WTC11 (cell line): Measurements from ENCODE around the gene ARHGEF1.
"Not testable (repeated sequence)": the region's sequence is repeated elsewhere in the genome, so short reads cannot be mapped to it uniquely, and the experiment has no call there.

Source experiments
- CTCF ChIP-seq: fragments of 200-600 bp; IDR thresholded peaks from 2 replicates; pipeline ENCODE4 v1.8.0; 2022; ENCODE audit warnings: antibody characterized with exemption
- JUN ChIP-seq: sonication (generic); formaldehyde crosslinking; IDR thresholded peaks from 2 replicates; pipeline ENCODE4 v1.8.0; 2023; ENCODE audit warnings: mild to moderate bottlenecking, missing genetic modification reagents

DNA sequence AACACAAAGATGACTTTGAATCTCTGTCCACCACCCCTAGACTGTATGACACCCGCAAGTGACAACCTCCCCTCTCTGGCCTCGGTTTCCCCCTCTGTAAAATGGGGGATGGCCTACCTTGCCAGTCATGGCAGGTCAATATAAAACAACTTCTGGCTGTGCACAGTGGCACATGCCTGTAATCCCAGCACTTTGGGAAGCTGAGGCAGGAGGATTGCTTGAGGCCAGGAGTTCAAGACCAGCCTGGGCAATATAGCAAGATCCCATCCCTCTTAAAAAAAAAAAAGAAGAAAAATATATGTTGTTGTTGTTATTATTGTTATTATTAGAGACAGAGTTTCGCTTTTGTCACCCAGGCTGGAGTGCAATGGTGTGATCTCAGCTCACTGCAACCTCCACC, 7.0 kb upstream of the ARHGEF1 start:
- not testable (repeated sequence) for TF ChIP-seq JUN (CRISPR knock-in tag); CTCF
